Right forelimb (tissue), 1 donor: ENCODE results near the gene PCDHGB4.
"Not testable (repeated sequence)": the region's sequence is repeated elsewhere in the genome, so short reads cannot be mapped to it uniquely, and the experiment has no call there.

Experiments used
- DNase-seq: peaks from one replicate; pipeline ENCODE4 v3.0.0-alpha.2; 2018

Gene PCDHGB4

GRCh38 chr5:141369994-141370848 lies 17.3 kb upstream of the PCDHGB4 start, which contains the start of gene PCDHGB3:
Gene PCDHGB3, plus strand, starts transcription at chr5:141370242. Its CDS starts 153 bp downstream, at chr5:141370395.
- no peak for DNase-seq

GRCh38 chr5:141371572-141372475 lies 15.7 kb upstream of the PCDHGB4 start:
- no peak for DNase-seq

GRCh38 chr5:141373673-141374317 lies 13.7 kb upstream of the PCDHGB4 start, which contains the start of gene PCDHGA6:
Gene PCDHGA6, plus strand, starts transcription at chr5:141373891. Its CDS starts 193 bp downstream, at chr5:141374084.
- DNase-seq = no peak

GRCh38 chr5:141374627-141375026 lies 12.9 kb upstream of the PCDHGB4 start:
- no peak for DNase-seq

GRCh38 chr5:141375444-141376155 lies 11.9 kb upstream of the PCDHGB4 start:
- not testable (repeated sequence) for DNase-seq

GRCh38 chr5:141382469-141383294 lies 4.8 kb upstream of the PCDHGB4 start, which contains the start of gene PCDHGA7:
Gene PCDHGA7, plus strand, starts transcription at chr5:141382742. Its CDS starts 158 bp downstream, at chr5:141382900.
- no peak for DNase-seq

GRCh38 chr5:141383345-141383744 lies 4.2 kb upstream of the PCDHGB4 start:
- no peak for DNase-seq

- DNase-seq = no peak
Observed at GRCh38 chr5:141384471-141385267, 2.8 kb upstream of the PCDHGB4 start.

GRCh38 chr5:141388661-141389060 lies 1.2 kb downstream of the PCDHGB4 start:
- DNase-seq = no peak

GRCh38 chr5:141389153-141390042 lies 1.9 kb downstream of the PCDHGB4 start:
- DNase-seq = no peak

- no peak for DNase-seq
Observed at GRCh38 chr5:141392429-141393198, 5.1 kb downstream of the PCDHGB4 start, which contains the start of gene PCDHGA8. Gene PCDHGA8, plus strand, starts transcription at chr5:141392633. Its CDS starts 181 bp downstream, at chr5:141392814.

GRCh38 chr5:141393267-141393666 lies 5.8 kb downstream of the PCDHGB4 start:
- DNase-seq = no peak

- DNase-seq = not testable (repeated sequence)
Observed at GRCh38 chr5:141394401-141395187, 7.1 kb downstream of the PCDHGB4 start.

GRCh38 chr5:141397756-141398551 lies 10.5 kb downstream of the PCDHGB4 start, which contains the start of gene PCDHGB5:
Gene PCDHGB5, plus strand, starts transcription at chr5:141397947. Its CDS starts 181 bp downstream, at chr5:141398128.
- DNase-seq = not testable (repeated sequence)

- DNase-seq = no peak
Observed at GRCh38 chr5:141398608-141399007, 11.1 kb downstream of the PCDHGB4 start.

GRCh38 chr5:141399555-141400258 lies 12.2 kb downstream of the PCDHGB4 start:
- DNase-seq = no peak
